Neural cell (in vitro differentiated cells): ENCODE results near the gene ADSL. TPM values are rescaled to one million over a fixed set of nuclear protein-coding genes. Genes with fewer than 3 reads are reported as not detected.

Experiments used
- H2AFZ ChIP-seq: fragments of 200-600, 300-800 bp; sonication (generic), shearing (Covaris generic); 2 replicates; pipeline ENCODE4 v1.6.0; 2014; ENCODE audit warnings: low read depth, mild to moderate bottlenecking, antibody characterized with exemption, low read length, moderate library complexity
- H3F3A ChIP-seq: fragments of 200-600 bp; shearing (Covaris generic); 2 replicates; pipeline ENCODE4 v1.6.1; 2016; ENCODE audit warnings: mild to moderate bottlenecking, moderate library complexity, mixed read lengths, antibody characterized with exemption, low read length; ENCODE audit not compliant: insufficient read depth, poor library complexity, severe bottlenecking
- H3K27ac ChIP-seq: fragments of 200-600, 300-800 bp; sonication (generic), shearing (Covaris generic); 2 replicates; pipeline ENCODE4 v1.5.1; 2014; ENCODE audit warnings: mild to moderate bottlenecking, low read length, moderate library complexity
- H3K27me3 ChIP-seq: fragments of 300-800, 200-600 bp; sonication (generic), shearing (Covaris generic); 2 replicates; pipeline ENCODE4 v1.6.0; 2014; ENCODE audit warnings: mild to moderate bottlenecking, low read depth, low read length, moderate library complexity; ENCODE audit not compliant: insufficient read depth
- H3K36me3 ChIP-seq: fragments of 300-800, 200-600 bp; sonication (generic), shearing (Covaris generic); 2 replicates; pipeline ENCODE4 v1.5.1; 2014; ENCODE audit warnings: mild to moderate bottlenecking, antibody characterized with exemption, low read length, moderate library complexity; ENCODE audit not compliant: insufficient read depth
- H3K4me2 ChIP-seq: fragments of 300-800, 200-600 bp; sonication (generic), shearing (Covaris generic); 2 replicates; pipeline ENCODE4 v1.6.0; 2014; ENCODE audit warnings: mild to moderate bottlenecking, low read length
- H3K4me3 ChIP-seq: fragments of 300-800, 200-600 bp; sonication (generic), shearing (Covaris generic); 2 replicates; pipeline ENCODE4 v1.5.1; 2014; ENCODE audit warnings: mild to moderate bottlenecking, low read length, moderate library complexity
- H3K79me2 ChIP-seq: fragments of 200-600 bp; shearing (Covaris generic); replicated peaks from 2 replicates; pipeline ENCODE4 v1.6.0; 2014; ENCODE audit warnings: mild to moderate bottlenecking, low read length, moderate library complexity; ENCODE audit not compliant: insufficient read depth
- H3K9ac ChIP-seq: fragments of 300-800, 200-600 bp; sonication (generic), shearing (Covaris generic); 2 replicates; pipeline ENCODE4 v1.6.1; 2016; ENCODE audit warnings: mild to moderate bottlenecking, low read length, mixed read lengths
- H3K9me2 ChIP-seq: fragments of 200-600 bp; shearing (Covaris generic); 2 replicates; pipeline ENCODE4 v1.6.1; 2016; ENCODE audit warnings: mild to moderate bottlenecking, low read length, mixed read lengths; ENCODE audit not compliant: insufficient read depth
- H3K9me3 ChIP-seq: fragments of 200-600, 300-800 bp; sonication (generic), shearing (Covaris generic); 2 replicates; pipeline ENCODE4 v1.6.1; 2016; ENCODE audit warnings: mild to moderate bottlenecking, mixed run types, low read length, moderate library complexity, mixed read lengths
- H4K20me1 ChIP-seq: fragments of 200-600 bp; shearing (Covaris generic); 2 replicates; pipeline ENCODE4 v1.6.1; 2016; ENCODE audit warnings: mild to moderate bottlenecking, mixed run types; ENCODE audit not compliant: insufficient read depth
- CTCF ChIP-seq: fragments of 450-650 bp; IDR thresholded peaks from 2 replicates; pipeline ENCODE4 v1.5.1; 2014; ENCODE audit warnings: antibody characterized with exemption, mild to moderate bottlenecking, moderate library complexity; ENCODE audit not compliant: poor library complexity, severe bottlenecking
- EP300 ChIP-seq: fragments of 450-650 bp; conservative IDR thresholded peaks from 2 replicates; pipeline ENCODE4 v1.6.1; 2014; ENCODE audit warnings: antibody characterized with exemption, mild to moderate bottlenecking, moderate library complexity; ENCODE audit not compliant: poor library complexity, severe bottlenecking
- EZH2 ChIP-seq: fragments of 200-600, 300-800 bp; shearing (Covaris generic), sonication (generic); IDR thresholded peaks from 2 replicates; pipeline ENCODE4 v1.6.1; 2014; ENCODE audit warnings: antibody characterized with exemption, low read length, borderline replicate concordance, mild to moderate bottlenecking; ENCODE audit not compliant: insufficient read depth, poor library complexity, severe bottlenecking
- MXI1 ChIP-seq: fragments of 450-650 bp; conservative IDR thresholded peaks from 2 replicates; pipeline ENCODE4 v1.6.1; 2014; ENCODE audit warnings: antibody characterized with exemption, mild to moderate bottlenecking; ENCODE audit not compliant: poor library complexity, severe bottlenecking
- POLR2AphosphoS5 ChIP-seq: IDR thresholded peaks from 2 replicates; pipeline ENCODE4 v1.6.1; 2012
- RAD21 ChIP-seq: fragments of 450-650 bp; conservative IDR thresholded peaks from 2 replicates; pipeline ENCODE4 v1.6.1; 2014; ENCODE audit warnings: antibody characterized with exemption, mild to moderate bottlenecking, moderate library complexity
- REST ChIP-seq: IDR thresholded peaks from 2 replicates; pipeline ENCODE4 v1.6.1; 2012; ENCODE audit warnings: borderline replicate concordance
- SMC3 ChIP-seq: fragments of 450-650 bp; conservative IDR thresholded peaks from 2 replicates; pipeline ENCODE4 v1.6.1; 2014; ENCODE audit warnings: antibody characterized with exemption, mild to moderate bottlenecking, moderate library complexity; ENCODE audit not compliant: poor library complexity
- TAF1 ChIP-seq: IDR thresholded peaks from 2 replicates; pipeline ENCODE4 v1.6.1; 2012; ENCODE audit warnings: low read depth
- polyA plus RNA-seq: library from polyadenylated mRNA; depleted of rRNA; stranded (reverse); fragments of >200 nt; gene quantifications from 2 replicates; pipeline ENCODE4 v1.2.3, GENCODE V29; 2014

Gene ADSL
- polyA plus RNA-seq, 1 donor from 2014 or later = 112 TPM

- no peak overlapping the region for H3K9ac ChIP-seq
- TF ChIP-seq RAD21 (no peak), TAF1 (no peak), SMC3 (no peak), CTCF (no peak)
- H3K9me3 ChIP-seq = no peaks in the 10 kb centered on the region
- H3F3A ChIP-seq = no peaks in the 10 kb centered on the region
- H3K9me2 ChIP-seq = no peaks in the 10 kb centered on the region
- H3K27ac ChIP-seq = no peak overlapping the region
- H2AFZ ChIP-seq = no peak overlapping the region
- no peaks in the 10 kb centered on the region for H3K27me3 ChIP-seq
- no peaks in the 10 kb centered on the region for H3K79me2 ChIP-seq
- H3K36me3 ChIP-seq = no peaks in the 10 kb centered on the region
- no peak overlapping the region for H3K4me2 ChIP-seq
- H3K4me3 ChIP-seq = no peak overlapping the region
- no peaks in the 10 kb centered on the region for H4K20me1 ChIP-seq
Observed at GRCh38 chr22:40401532-40401931, 55.2 kb downstream of the ADSL start.

GRCh38 chr22:40401981-40402406 lies 55.7 kb downstream of the ADSL start:
- H2AFZ ChIP-seq = no peak overlapping the region
- no peak overlapping the region for H3K27ac ChIP-seq
- H3K9me3 ChIP-seq = no peaks in the 10 kb centered on the region
- no peaks in the 10 kb centered on the region for H3K9me2 ChIP-seq
- no peaks in the 10 kb centered on the region for H4K20me1 ChIP-seq
- no peak overlapping the region for H3K4me3 ChIP-seq
- H3K79me2 ChIP-seq = no peaks in the 10 kb centered on the region
- H3F3A ChIP-seq = no peaks in the 10 kb centered on the region
- H3K36me3 ChIP-seq = no peaks in the 10 kb centered on the region
- H3K4me2 ChIP-seq = no peak overlapping the region
- H3K9ac ChIP-seq = no peak overlapping the region
- TF ChIP-seq EZH2 (no peak), REST (no peak), SMC3 (no peak), POLR2AphosphoS5 (no peak), RAD21 (no peak), EP300 (no peak), CTCF (no peak), MXI1 (no peak), TAF1 (no peak)
- no peaks in the 10 kb centered on the region for H3K27me3 ChIP-seq
